ENCODE measurements around the gene PRSS27. TPM values are rescaled to one million over a fixed set of nuclear protein-coding genes. Genes with fewer than 3 reads are reported as not detected.

Gene PRSS27
- total and polyA plus RNA-seq, 2 of the 8 experiments (the other 6 are each of a cell fraction or from before 2014, with no cell fraction given), result 1.3 to 7.5 TPM

GRCh38 chr16:2701713-2702437 lies 18.1 kb downstream of the PRSS27 start (continued):
- TF ChIP-seq CHD7 (IDR thresholded peaks at IDR 0.05; ENCODE audit: insufficient replicate concordance, low read length) (no peak), CTCF (IDR thresholded peaks at IDR 0.05; ENCODE audit: control extremely low read depth in 1 of 3, insufficient read depth in 1 of 3, low read depth in 1 of 3, low read length in 3 of 3) (no peak), YY1 (IDR thresholded peaks at IDR 0.05; ENCODE audit: low read depth, low read length) (no peak), ZNF274 (IDR thresholded peaks at IDR 0.05; ENCODE audit: borderline replicate concordance, extremely low read depth, low read length) (no peak), TAF1 (IDR thresholded peaks at IDR 0.05; ENCODE audit: low read depth, low read length) (no peak), PHF8 (conservative IDR thresholded peaks at IDR 0.05; ENCODE audit: low read depth, low read length) (no peak), RFX5 (IDR thresholded peaks at IDR 0.05; ENCODE audit: borderline replicate concordance, low read depth, low read length) (no peak), JUND (IDR thresholded peaks at IDR 0.05; ENCODE audit: low read length) (no peak)
